ENCODE data around the gene LFNG.

DNA sequence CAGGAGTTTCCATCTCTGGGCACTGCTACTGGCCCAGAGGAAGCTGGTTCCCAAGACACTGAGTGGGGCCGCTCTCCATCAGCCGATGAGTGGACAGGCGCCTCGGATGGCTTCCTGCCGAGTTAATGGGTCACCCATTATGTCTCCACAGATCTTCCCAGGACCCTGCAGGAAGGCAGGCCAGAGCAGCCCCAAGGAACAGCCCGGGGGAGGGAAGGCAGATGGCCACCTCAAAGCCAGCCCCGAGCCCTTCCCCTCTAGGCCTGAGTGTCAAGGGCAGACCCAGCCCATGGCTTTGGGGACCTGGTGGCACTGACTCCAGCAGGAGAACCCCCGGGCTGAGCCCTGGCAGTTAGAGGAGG lies 3.4 kb upstream of the LFNG start:
- no peak for TF ChIP-seq CTCF (IDR thresholded peaks at IDR 0.05 in 8 of 11, conservative IDR thresholded peaks at IDR 0.05 in 3 of 11)
- no peak for TF ChIP-seq POLR2A (IDR thresholded peaks at IDR 0.05)
- TF ChIP-seq POLR2AphosphoS5 (IDR thresholded peaks at IDR 0.05) = no peak

Measured in spleen (tissue), 7 donors.